Activated CD4-positive, alpha-beta T cell treated with anti-CD3 and anti-CD28 coated beads, Interleukin-2, amount 50 U/mL, for 48 hours (primary cell): Measurements from ENCODE around the gene HTR3D.

Source experiments
- DNase-seq, 2 experiments: peaks; one replicate each; pipeline ENCODE4 v3.0.0-alpha.2; 2020

Gene HTR3D

GRCh38 chr3:184073621-184074020 lies 42.1 kb downstream of the HTR3D start:
- no peak for DNase-seq

GRCh38 chr3:184075901-184076300 lies 44.4 kb downstream of the HTR3D start:
- no peak for DNase-seq

- DNase-seq: no peak
Observed at GRCh38 chr3:184077881-184078280, 46.3 kb downstream of the HTR3D start.

GRCh38 chr3:184078851-184079250 lies 47.3 kb downstream of the HTR3D start:
- no peak for DNase-seq

GRCh38 chr3:184081116-184081830 lies 49.7 kb downstream of the HTR3D start:
- DNase-seq: no peak

GRCh38 chr3:184082034-184082433 lies 50.5 kb downstream of the HTR3D start:
- no peak for DNase-seq

GRCh38 chr3:184082465-184082864 lies 50.9 kb downstream of the HTR3D start:
- no peak for DNase-seq

GRCh38 chr3:184085389-184085852 lies 53.9 kb downstream of the HTR3D start:
- DNase-seq: no peak
